Measurements from ENCODE around the gene SMPX.

Gene SMPX

DNA sequence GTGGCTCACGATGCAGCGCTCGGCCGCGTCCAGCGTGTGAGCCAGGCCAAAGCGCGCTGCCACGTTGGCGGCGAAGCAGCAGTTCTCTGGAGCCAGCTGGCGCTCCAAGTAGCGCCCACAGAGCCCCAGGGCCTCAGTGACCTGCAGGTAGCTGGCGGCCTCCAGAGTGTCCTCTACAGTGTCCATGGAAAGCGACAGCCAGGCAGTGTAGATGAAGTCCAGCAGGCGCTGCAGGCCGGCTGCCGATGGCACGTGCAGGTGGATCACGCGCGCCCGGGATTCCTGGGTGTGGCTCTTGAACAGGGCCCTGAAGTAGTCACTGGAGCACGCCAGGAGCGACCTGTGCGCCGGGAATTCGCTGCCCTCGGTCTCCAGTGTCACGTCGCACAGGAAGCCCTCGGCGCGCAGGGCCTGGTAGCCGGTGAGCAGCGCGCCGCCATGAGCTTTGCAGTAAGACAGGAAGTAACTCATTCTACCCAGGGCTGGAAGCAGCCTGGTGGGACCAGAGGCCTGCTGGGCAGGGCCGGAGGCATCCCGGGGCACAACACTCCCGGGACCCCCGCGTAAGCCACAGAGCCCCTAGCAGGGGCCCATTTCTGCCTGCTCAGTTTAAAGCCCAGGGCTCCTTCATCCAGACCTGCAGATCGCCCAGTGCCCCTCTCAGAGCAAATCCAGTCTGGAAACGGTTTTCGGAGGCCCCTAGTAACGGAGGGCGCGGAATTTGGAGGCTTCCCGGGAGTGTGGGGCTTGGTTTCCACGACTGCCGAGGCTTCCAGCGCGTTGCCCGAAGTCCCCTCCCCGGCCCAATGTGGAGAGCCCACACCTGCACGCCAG lies 100.4 kb downstream of the SMPX start:
- no peak for DNase-seq (ENCODE audit: low read depth, low spot score)

DNA sequence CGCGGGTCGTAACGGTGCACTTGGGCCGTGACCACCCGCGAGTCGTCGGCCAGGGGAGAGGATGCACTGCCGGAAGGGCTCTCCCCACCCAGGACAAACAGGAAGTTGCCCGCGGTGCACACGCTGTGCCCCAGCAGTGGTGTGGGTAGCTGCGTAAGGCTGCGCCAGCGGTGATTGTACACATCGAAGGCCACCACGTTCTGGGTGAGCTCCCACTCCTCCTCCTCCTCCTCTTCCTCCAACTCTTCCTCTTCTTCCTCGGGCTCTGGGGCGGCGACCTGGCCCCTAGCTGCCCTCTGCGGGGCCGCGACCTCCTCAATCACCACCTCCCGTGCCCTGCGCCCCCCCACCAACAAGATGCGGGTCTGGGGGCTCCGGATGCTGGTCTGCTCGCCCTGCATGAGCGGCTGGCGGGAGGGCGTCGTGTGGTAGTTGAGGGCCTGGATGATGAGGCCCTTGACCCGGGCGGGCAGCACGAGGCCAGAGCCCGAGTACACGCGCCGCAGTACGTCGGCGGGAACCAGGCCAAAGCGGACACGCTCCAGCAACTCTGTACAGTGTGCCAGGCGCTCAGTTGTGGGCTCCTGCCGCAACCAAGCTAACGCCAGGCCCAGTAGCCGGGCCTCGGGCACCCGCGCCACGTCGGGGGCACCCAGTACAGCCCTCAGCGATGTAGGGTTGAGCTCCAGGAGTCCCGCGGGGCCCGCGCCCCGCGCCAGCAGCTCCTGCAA lies 101.2 kb downstream of the SMPX start:
- DNase-seq (ENCODE audit: low read depth, low spot score), result no peak

Measured in astrocyte of the hippocampus (primary cell).